GM18870 (cell line): ENCODE results near the gene RIC8B.

Experiments used
- ATAC-seq: cut with Tn5 transposase; IDR thresholded peaks from one replicate; pipeline ENCODE4 v1.9.1; 2021; ENCODE audit warnings: moderate library complexity; ENCODE audit not compliant: unreplicated experiment

The RIC8B gene

DNA sequence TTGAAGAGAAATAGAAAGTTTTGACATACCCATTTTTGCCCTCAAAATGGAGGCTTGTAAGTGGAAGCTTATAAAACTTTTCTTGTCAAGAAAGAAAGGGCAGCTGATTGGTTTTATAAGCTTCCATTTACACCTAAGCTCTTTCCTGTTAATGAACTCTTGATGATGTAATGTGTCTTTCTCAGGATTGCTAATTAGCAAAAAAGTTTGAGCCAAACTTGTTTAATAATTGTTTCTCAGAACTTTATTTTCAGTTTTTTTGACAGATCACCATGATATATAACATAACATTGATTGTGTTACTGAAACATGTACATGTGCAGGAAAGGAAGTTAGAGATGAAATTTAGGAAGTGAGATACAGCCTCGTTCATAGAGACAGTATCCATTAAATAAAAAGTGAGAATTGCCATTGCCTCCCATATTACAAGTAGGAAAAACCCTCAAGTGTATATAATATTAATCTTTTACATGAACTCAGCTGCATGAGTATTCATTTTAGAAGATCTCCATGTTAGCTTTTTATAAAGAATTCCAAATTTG, 26.8 kb downstream of the RIC8B start:
- no peak for ATAC-seq

DNA sequence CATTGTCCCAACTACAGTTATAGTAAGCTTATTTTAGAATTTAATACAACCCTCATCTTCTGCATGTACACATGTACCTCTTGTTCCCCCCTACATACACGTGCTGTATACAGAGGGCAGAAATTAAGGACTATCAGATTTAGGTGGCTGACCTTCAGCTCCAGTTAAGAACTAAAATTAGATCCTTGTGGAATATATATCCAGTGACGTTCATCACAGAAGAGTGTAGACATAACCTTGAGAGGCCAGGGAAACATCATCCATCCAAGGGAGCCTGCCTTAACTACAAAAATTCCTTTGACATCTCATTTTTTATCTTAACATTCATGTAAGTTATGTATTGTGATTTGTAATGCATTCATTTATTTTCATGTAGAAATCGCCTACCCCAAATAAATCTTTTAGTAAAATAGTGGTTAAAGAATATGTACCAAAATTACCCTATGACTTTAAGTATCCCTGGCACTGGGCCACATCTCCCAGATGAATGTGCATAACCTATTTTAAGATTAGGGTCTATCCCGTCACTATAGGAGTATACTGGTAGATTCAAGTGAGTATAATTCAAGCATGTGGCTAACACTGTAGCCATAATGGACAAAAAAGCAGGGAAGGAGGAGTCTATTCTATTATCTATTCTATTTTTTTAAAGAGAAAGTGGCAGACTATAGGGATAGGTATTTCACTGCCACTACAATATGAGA, 27.5 kb downstream of the RIC8B start:
- ATAC-seq = no peak

DNA sequence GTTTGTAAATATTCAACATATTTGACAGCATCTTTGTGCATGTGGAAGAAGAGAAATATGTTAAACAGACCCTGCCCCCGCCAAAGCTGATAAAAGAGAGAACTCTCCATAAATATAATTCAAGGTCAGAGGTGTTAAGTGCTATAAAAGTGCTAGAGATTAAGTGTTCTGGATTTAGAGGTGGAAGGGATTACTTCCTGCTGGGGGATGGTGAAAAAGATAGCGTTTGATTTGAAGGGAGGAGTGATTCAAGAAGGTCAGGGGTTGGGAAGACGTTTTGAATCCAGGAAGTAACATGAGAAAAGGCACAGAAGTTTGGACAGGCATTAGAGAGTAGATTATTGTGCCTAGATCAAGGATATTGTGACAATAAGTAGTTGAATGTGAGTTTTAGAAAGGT, 30.2 kb downstream of the RIC8B start:
- no peak for ATAC-seq

DNA sequence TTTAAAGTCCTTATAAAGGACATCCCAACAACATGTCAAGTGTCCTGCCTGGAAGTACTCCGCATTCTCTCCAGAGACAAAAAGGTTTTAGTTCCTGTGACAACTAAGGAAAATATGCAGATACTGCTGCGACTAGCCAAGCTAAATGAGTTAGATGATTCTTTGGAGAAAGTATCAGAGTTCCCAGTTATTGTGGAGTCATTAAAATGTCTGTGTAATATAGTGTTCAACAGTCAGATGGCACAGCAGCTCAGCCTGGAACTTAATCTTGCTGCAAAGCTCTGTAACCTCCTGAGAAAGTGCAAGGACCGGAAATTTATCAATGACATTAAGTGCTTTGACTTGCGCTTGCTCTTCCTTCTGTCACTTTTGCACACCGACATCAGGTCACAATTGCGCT, 40.2 kb downstream of the RIC8B start:
- ATAC-seq = no peak

DNA sequence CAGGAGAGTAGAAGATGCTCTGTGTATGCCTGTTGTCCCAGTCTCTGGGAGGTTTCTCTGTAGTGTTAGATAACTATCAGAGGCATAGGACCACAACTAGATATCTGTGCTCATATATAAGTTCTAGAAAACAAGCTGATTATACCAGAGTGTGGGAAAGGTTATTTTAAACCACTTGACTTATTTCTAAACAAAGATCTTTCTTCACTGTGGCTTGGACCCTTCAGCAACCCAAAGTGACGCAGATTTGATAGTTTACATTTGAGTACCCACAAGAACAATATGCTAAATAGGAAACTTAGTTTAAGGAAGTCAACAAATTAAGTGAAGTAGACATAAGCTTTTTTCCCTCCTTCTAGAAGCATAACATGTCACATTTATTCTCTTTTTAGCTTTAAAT, 41.3 kb downstream of the RIC8B start:
- no peak for ATAC-seq

DNA sequence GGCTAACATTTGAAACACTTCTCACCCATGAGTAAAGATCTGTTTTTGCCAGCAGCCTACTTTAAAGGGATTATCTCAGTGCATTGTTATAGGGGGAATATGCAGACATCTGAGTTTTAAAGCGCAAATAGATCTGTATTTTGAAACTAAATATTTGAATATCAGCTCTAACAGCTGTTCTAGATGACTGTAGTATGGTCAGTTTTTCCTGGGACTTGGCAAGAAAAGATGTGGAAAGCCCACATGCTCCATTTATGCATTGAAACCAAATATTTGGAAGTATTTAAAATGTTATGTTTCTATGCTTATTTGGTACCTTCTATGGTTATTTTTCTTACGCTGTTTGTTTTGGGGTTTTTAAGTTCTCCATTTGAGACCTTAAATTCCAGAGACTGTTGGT, 41.7 kb downstream of the RIC8B start:
- ATAC-seq = no peak

DNA sequence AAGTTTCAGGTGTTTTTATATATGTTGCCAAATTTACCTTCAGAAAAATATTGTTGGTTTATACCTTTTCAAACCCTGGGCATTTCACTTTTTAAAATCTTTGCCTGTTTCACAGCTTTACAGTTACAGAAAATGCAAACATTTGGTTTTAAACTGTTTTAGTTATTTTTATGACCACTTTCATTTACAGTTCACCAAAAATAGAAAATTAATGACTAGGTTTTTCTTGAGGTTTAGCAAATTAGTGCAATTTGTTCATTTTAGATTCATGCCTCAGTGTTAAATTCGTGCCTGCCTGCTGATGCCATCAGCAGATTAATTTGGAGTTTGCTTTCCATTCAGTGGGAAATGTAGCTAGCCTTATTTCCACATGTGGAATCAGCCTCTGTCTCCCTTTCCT, 45.5 kb downstream of the RIC8B start:
- ATAC-seq = no peak

DNA sequence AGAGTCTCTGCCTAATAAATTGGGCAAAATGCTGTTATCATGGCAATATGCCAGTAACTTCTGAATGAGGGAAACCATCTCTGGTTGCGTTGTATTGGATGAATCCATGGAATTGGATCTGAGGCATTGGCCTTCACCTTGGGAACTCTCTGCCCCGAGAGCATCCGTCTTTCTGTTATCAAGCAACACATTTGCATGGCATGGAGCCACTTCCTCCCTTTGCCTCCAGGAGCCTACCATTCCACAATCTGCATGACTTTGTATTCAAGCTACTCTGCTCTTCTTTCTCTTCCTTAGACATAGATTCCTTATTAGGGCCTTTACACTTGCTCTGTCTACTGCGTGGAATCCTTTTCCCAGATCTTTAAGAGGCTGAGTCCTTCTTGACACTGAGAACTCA, 57.2 kb downstream of the RIC8B start:
- ATAC-seq = no peak

DNA sequence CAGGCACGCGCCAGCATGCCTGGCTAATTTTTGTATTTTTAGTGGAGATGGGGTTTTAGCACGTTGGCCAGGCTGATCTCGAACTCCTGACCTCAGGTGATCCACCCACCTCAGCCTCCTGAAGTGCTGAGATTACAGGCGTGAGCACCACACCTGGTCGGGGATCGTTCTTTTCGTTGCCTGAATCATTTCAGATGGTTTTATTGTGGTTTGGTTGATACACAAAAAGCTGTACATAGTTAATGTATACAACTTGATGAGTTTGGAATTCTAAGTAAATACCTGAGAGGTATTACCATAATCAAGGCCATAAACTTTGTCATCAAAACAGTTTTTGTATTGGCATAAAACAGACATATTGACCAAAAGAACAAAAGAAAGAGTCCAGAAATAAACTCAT, 63.3 kb downstream of the RIC8B start:
- ATAC-seq = no peak

DNA sequence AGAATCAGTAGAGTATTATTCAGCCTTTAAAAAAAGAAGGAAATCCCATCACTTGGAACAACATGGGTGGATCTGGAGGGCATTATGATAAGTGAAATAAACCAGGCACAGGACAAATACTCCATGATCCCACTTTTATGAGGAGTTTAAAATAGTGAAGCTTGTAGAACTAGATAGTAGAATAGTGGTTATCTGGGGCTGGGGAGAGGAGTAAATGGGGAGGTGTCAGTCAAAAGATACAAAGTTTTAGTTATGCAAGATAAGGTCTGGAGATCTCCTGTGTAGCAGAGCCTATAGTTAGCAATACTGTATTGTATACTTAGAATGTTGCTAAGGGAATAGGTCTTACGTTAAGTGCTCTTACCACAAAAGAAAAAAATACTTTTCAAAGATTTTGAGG, 64.9 kb downstream of the RIC8B start:
- ATAC-seq = no peak

DNA sequence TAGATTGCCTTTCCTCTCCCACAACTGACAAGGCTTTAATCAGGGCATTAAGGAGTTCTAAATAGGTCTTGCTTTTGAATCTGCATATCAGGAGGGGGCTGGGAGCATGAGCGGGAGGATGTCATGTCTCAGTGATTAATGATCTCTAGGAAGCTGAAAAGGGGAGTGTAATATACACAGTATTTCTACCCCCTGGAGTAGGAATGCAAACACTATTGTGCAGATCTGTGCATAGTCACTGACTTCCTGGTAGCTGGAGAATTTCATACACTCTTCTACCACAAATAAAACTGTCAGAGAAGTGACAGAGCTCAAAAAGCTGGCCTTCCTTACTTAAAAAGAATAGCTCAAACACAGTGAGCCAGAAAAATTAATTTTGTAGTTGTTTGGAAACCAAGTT, 65.8 kb downstream of the RIC8B start:
- no peak for ATAC-seq

DNA sequence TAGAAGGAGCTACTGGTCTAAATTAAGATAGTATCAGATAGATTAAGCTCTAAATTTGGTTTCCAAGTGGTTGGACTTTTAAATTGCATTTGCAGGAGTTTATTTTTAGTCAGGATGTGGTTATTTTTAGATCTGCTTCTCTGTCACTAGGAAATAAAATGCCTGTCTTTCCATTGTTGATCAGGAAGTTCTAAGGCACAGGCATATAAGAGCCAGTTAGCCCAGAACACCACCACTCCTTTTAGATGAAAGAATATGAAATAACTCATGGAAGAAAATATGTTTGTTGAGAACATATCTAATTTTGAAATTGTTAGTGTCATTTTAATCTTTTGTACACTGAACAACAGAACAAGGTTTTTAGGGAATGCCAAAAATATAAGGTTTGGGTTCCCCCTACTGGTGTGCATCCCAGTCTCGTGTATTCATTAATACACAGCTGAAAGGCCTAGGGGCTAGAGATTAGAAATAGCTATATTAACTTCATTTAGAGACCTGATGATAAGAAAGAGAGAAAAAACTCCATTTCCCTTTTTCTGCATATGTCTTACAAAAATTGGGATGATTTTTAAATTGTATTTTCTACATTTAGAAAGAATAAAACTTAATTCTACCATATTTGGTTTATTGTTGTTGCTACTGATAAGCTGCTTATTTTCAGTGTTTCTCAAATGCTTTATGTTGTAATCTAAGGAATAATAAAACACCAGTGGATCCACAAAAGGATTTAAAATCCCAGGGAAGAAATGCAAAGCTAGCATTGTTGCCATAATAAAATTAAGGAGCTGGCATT, 67.2 kb downstream of the RIC8B start:
- no peak for ATAC-seq

DNA sequence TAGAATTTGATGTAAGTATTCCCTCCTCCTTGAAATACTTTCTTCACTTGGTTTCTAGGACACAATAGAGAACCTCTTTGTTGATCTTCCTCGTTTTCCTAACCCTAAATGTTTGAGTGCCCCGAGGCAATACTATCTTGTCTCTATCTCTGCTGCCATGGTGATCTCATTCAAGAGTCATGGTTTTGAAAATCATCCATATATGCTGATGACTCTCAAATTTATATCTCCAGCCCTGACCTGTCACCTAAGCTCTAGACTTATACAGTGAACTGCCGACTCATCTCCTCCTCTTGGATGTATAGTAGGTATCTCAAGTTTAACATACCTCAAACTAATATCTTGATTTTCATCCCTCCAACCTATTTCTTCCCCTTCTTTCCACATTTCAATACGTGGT, 71.4 kb downstream of the RIC8B start:
- ATAC-seq = no peak

DNA sequence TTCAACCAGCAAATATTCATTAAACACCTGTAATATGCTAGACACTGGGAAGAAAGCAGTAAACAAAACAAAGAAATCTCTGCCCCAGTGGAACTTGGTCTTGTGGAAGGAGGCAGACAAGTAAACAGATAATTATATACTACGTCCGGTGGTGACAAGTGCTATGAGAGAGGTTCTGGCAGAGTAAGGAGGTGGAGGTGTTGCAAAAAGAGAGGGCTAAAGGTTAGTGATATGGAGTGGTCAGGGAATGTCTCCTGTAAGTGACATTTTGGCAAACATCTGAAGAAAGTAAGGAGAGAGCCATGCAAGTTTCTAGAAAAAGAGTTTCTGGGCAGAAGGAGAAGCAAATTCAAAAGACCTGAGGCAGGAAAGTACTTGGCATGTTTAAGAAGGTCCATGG, 73.4 kb downstream of the RIC8B start:
- no peak for ATAC-seq

DNA sequence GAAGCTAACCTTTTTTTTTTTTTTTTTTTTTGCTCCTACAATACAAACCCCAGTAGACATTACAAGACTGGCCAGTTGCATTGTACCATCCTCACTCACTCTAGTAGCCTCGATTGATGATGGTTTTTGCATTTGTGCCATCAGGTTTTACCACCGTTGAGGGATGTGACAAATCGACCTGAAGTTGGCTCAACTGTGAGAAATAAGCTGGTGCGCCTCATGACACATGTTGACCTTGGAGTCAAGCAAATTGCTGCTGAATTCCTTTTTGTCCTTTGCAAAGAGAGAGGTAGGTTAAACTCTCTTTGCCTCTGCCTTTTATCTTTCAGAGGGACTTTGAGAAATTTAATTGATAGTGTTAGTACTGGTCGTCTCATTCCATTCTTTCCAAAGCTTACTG, 76.8 kb downstream of the RIC8B start:
- ATAC-seq = no peak

DNA sequence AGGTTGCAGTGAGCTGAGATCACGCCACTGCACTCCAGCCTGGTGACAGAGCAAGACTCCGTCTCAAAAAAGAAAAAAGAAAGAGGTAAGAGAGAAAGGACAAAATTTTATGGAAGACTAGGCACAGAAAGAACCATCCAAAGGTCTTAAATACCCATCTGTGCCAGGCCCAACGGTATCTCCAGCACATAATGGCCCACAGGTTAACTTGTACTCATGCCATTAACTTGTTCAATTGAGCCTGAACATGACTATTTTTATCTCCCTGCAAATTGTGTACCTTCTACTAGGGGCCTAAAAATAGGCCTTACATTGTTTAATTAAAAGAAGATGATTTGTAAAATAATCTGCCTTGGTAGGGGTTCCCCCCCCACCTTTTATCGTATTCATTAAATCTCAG, 80.2 kb downstream of the RIC8B start:
- ATAC-seq = no peak

DNA sequence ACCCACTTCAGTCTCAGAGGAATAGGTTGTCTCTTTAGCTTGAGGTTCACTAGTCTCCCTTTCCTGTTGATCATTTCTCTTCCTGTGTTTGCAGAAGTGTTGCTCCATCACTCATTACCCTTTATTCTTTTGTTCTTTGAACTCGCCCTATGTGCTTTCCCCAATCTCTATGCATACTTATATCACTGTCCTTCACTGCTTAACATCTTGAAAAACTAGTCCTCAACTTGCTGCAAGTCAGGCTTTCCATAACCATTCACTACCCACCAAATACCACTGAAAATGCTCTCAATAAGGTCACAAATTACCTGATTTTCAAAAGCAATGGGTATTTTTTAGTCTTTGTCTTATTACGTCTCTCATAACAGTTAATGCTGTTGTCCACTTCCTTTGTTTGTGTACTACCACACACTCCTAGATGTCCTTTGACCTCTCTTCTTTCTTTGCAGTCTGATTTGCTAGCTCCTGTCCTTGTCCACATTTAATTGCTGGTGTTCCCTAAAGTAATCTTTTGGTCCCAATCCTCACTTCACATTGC, 80.8 kb downstream of the RIC8B start:
- ATAC-seq = no peak

DNA sequence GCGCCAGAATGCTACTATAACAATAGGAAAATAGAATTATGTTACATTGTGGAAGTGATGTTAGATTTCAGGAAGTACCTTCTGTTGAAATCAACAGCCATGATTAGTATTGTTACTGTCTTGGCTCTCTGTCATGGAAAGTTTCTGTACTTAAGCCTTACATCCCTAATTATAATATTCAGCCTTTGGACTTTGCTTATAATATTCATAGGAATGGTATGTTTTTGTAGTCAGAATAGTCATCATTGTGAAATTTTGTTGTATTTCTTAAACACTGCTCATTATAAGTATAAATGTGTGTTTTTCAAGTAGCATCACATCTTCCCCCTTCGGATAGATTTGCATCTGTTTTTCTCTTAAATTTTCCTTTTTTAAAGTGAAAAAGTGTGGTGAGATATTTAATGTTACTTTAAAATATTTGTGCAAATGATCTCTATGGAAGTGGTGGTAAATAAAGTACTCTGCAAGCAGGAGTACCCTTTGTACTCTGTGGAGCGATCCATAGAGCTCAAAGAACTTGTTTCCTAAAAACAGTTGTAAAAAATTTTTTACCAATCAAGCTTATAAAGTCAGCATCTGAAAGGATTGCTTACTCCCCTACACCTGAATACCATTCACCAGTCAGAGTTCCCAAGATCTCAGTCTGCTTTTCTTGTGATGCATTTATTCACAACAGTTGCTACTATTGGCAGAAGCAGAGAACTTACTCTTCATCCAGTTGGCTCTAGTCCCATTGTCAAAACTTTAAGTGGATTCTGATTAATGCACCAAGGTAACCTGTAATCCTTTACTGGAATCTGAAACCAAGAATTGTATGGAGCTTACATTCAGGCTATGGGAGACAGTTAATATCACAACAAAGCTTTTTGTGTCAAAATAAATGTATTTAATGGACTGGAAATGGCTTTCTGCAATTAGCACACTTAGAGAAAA, 87.8 kb downstream of the RIC8B start:
- ATAC-seq = no peak

DNA sequence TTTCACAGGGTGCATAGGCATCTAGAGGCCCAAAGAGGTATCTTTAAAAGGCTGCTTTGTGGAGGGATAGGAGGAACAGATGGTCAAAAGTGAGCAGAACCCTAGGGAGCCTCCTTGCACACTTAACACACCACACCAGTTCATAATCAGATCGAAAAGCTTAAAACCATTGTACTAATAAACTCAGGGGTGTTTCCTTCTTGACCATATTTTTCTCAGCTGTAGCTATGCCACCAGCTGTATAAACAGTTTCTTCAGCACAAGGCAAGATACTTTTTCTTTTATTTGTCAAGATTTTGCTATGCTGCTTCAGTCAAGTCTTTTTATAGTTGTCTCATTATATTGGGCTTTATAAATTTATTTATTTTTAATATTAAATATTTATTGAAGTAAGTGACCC, 88.7 kb downstream of the RIC8B start:
- ATAC-seq = no peak

DNA sequence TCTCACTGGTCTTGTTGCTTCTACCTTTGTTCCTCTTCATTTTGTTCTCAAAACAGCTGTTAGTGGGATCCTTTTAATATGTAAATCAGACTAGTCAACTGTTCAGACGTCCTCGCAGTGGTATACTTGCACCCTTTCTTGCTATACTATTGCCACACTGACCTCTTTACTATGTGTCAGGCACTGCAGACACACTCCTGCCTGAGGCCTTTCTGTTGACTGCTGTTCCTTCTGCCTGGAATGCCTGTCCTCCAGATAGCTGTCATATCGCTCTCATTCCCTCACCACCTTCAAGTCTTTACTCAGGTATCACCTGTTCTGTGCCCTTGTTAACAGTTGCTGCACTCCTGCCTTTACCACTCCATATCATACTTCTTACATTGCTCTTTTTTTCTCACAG, 91.2 kb downstream of the RIC8B start:
- no peak for ATAC-seq

DNA sequence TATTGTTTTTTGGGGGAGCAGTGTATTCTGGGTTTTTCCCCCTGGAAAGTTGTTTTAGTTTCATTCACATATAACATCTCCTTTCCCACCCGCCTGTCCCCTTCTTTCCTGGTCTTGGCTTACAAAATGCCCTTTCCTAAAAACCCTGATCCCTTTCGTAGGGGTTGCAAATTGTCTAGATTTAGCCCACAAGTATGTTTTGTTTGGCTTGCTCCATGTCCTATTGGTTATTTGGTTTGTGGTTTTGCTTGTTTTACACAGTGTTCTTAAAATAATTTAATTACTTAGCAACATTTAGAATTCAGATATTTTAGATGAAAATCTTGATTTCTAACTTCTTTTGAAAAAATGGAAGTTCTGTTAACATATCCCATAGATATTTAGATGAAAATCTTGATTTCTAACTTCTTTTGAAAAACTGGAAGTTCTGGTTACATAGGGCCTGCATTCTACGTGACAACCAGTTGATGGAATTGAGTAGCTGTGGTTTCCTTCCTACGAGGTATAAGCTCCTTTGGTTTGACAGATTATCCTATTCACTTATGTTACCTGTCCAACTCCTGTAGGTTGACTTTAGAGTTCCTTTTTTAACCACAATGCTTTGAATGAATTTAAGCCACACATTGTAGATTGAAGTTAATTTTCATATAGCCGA, 92.1 kb downstream of the RIC8B start:
- ATAC-seq = no peak
